Neural cell (in vitro differentiated cells): Measurements from ENCODE around the gene NINJ1. TPM values are rescaled to one million over a fixed set of nuclear protein-coding genes. Genes with fewer than 3 reads are reported as not detected.

Experiments
- H2AFZ ChIP-seq: fragments of 200-600, 300-800 bp; sonication (generic), shearing (Covaris generic); 2 replicates; pipeline ENCODE4 v1.6.0; 2014; ENCODE audit warnings: low read depth, mild to moderate bottlenecking, antibody characterized with exemption, low read length, moderate library complexity
- H3F3A ChIP-seq: fragments of 200-600 bp; shearing (Covaris generic); 2 replicates; pipeline ENCODE4 v1.6.1; 2016; ENCODE audit warnings: mild to moderate bottlenecking, moderate library complexity, mixed read lengths, antibody characterized with exemption, low read length; ENCODE audit not compliant: insufficient read depth, poor library complexity, severe bottlenecking
- H3K27ac ChIP-seq: fragments of 200-600, 300-800 bp; sonication (generic), shearing (Covaris generic); 2 replicates; pipeline ENCODE4 v1.5.1; 2014; ENCODE audit warnings: mild to moderate bottlenecking, low read length, moderate library complexity
- H3K27me3 ChIP-seq: fragments of 300-800, 200-600 bp; sonication (generic), shearing (Covaris generic); 2 replicates; pipeline ENCODE4 v1.6.0; 2014; ENCODE audit warnings: mild to moderate bottlenecking, low read depth, low read length, moderate library complexity; ENCODE audit not compliant: insufficient read depth
- H3K36me3 ChIP-seq: fragments of 300-800, 200-600 bp; sonication (generic), shearing (Covaris generic); 2 replicates; pipeline ENCODE4 v1.5.1; 2014; ENCODE audit warnings: mild to moderate bottlenecking, antibody characterized with exemption, low read length, moderate library complexity; ENCODE audit not compliant: insufficient read depth
- H3K4me2 ChIP-seq: fragments of 300-800, 200-600 bp; sonication (generic), shearing (Covaris generic); 2 replicates; pipeline ENCODE4 v1.6.0; 2014; ENCODE audit warnings: mild to moderate bottlenecking, low read length
- H3K4me3 ChIP-seq: fragments of 300-800, 200-600 bp; sonication (generic), shearing (Covaris generic); 2 replicates; pipeline ENCODE4 v1.5.1; 2014; ENCODE audit warnings: mild to moderate bottlenecking, low read length, moderate library complexity
- H3K79me2 ChIP-seq: fragments of 200-600 bp; shearing (Covaris generic); replicated peaks from 2 replicates; pipeline ENCODE4 v1.6.0; 2014; ENCODE audit warnings: mild to moderate bottlenecking, low read length, moderate library complexity; ENCODE audit not compliant: insufficient read depth
- H3K9ac ChIP-seq: fragments of 300-800, 200-600 bp; sonication (generic), shearing (Covaris generic); 2 replicates; pipeline ENCODE4 v1.6.1; 2016; ENCODE audit warnings: mild to moderate bottlenecking, low read length, mixed read lengths
- H3K9me2 ChIP-seq: fragments of 200-600 bp; shearing (Covaris generic); 2 replicates; pipeline ENCODE4 v1.6.1; 2016; ENCODE audit warnings: mild to moderate bottlenecking, low read length, mixed read lengths; ENCODE audit not compliant: insufficient read depth
- H3K9me3 ChIP-seq: fragments of 200-600, 300-800 bp; sonication (generic), shearing (Covaris generic); 2 replicates; pipeline ENCODE4 v1.6.1; 2016; ENCODE audit warnings: mild to moderate bottlenecking, mixed run types, low read length, moderate library complexity, mixed read lengths
- H4K20me1 ChIP-seq: fragments of 200-600 bp; shearing (Covaris generic); 2 replicates; pipeline ENCODE4 v1.6.1; 2016; ENCODE audit warnings: mild to moderate bottlenecking, mixed run types; ENCODE audit not compliant: insufficient read depth
- CTCF ChIP-seq: fragments of 450-650 bp; IDR thresholded peaks from 2 replicates; pipeline ENCODE4 v1.5.1; 2014; ENCODE audit warnings: antibody characterized with exemption, mild to moderate bottlenecking, moderate library complexity; ENCODE audit not compliant: poor library complexity, severe bottlenecking
- EP300 ChIP-seq: fragments of 450-650 bp; conservative IDR thresholded peaks from 2 replicates; pipeline ENCODE4 v1.6.1; 2014; ENCODE audit warnings: antibody characterized with exemption, mild to moderate bottlenecking, moderate library complexity; ENCODE audit not compliant: poor library complexity, severe bottlenecking
- EZH2 ChIP-seq: fragments of 200-600, 300-800 bp; shearing (Covaris generic), sonication (generic); IDR thresholded peaks from 2 replicates; pipeline ENCODE4 v1.6.1; 2014; ENCODE audit warnings: antibody characterized with exemption, low read length, borderline replicate concordance, mild to moderate bottlenecking; ENCODE audit not compliant: insufficient read depth, poor library complexity, severe bottlenecking
- MXI1 ChIP-seq: fragments of 450-650 bp; conservative IDR thresholded peaks from 2 replicates; pipeline ENCODE4 v1.6.1; 2014; ENCODE audit warnings: antibody characterized with exemption, mild to moderate bottlenecking; ENCODE audit not compliant: poor library complexity, severe bottlenecking
- POLR2AphosphoS5 ChIP-seq: IDR thresholded peaks from 2 replicates; pipeline ENCODE4 v1.6.1; 2012
- RAD21 ChIP-seq: fragments of 450-650 bp; conservative IDR thresholded peaks from 2 replicates; pipeline ENCODE4 v1.6.1; 2014; ENCODE audit warnings: antibody characterized with exemption, mild to moderate bottlenecking, moderate library complexity
- REST ChIP-seq: IDR thresholded peaks from 2 replicates; pipeline ENCODE4 v1.6.1; 2012; ENCODE audit warnings: borderline replicate concordance
- SMC3 ChIP-seq: fragments of 450-650 bp; conservative IDR thresholded peaks from 2 replicates; pipeline ENCODE4 v1.6.1; 2014; ENCODE audit warnings: antibody characterized with exemption, mild to moderate bottlenecking, moderate library complexity; ENCODE audit not compliant: poor library complexity
- TAF1 ChIP-seq: IDR thresholded peaks from 2 replicates; pipeline ENCODE4 v1.6.1; 2012; ENCODE audit warnings: low read depth
- polyA plus RNA-seq: library from polyadenylated mRNA; depleted of rRNA; stranded (reverse); fragments of >200 nt; gene quantifications from 2 replicates; pipeline ENCODE4 v1.2.3, GENCODE V29; 2014

The NINJ1 gene
- polyA plus RNA-seq, 1 donor from 2014 or later, result 2.7 TPM

- peak overlapping the region; percentile 65 for H2AFZ ChIP-seq
- H3K4me2 ChIP-seq, result peak overlapping the region; percentile 62
- H3K36me3 ChIP-seq, result no peaks in the 10 kb centered on the region
- TF ChIP-seq CTCF (no peak), RAD21 (no peak), EZH2 (no peak), TAF1 (no peak), EP300 (no peak), MXI1 (no peak), SMC3 (no peak), POLR2AphosphoS5 (no peak), REST (no peak)
- H3K4me3 ChIP-seq, result peak overlapping the region; percentile 85
- H3F3A ChIP-seq, result no peaks in the 10 kb centered on the region
- no peaks in the 10 kb centered on the region for H3K79me2 ChIP-seq
- H3K9ac ChIP-seq, result peak overlapping the region; percentile 67
- no peak overlapping the region for H3K27ac ChIP-seq
- no peaks in the 10 kb centered on the region for H4K20me1 ChIP-seq
- no peaks in the 10 kb centered on the region for H3K27me3 ChIP-seq
- no peaks in the 10 kb centered on the region for H3K9me2 ChIP-seq
- no peaks in the 10 kb centered on the region for H3K9me3 ChIP-seq
Measured at GRCh38 chr9:93133681-93134014, 403 bp downstream of the NINJ1 start.

- Histone ChIP-seq H3K27ac (no peak overlapping the region), H3K9ac (peak overlapping the region; percentile 67), H3K9me3 (no peaks in the 10 kb centered on the region), H4K20me1 (no peaks in the 10 kb centered on the region), H3F3A (no peaks in the 10 kb centered on the region), H3K4me3 (peak overlapping the region; percentile 85), H3K36me3 (no peaks in the 10 kb centered on the region), H3K27me3 (no peaks in the 10 kb centered on the region), H2AFZ (no peak overlapping the region), H3K79me2 (no peaks in the 10 kb centered on the region), H3K9me2 (no peaks in the 10 kb centered on the region), H3K4me2 (peak overlapping the region; percentile 62)
- TF ChIP-seq MXI1, result no peak
- TF ChIP-seq POLR2AphosphoS5, result no peak
- no peak for TF ChIP-seq EZH2
- no peak for TF ChIP-seq CTCF
- TF ChIP-seq REST, result no peak
- TF ChIP-seq TAF1, result no peak
- TF ChIP-seq SMC3, result no peak
- no peak for TF ChIP-seq RAD21
- no peak for TF ChIP-seq EP300
Measured at GRCh38 chr9:93132946-93133680, 938 bp downstream of the NINJ1 start.
